KMS-11 (cell line): Measurements from ENCODE around the gene OR52B6.

Experiments
- H2AFZ ChIP-seq: fragments of 200-600 bp; sonication (generic); 2 replicates; pipeline ENCODE4 v1.6.1; 2016; ENCODE audit warnings: antibody characterized with exemption, mixed run types, low read depth
- H3K27ac ChIP-seq: fragments of 200-600 bp; sonication (generic); 2 replicates; pipeline ENCODE4 v1.6.1; 2016; ENCODE audit warnings: mild to moderate bottlenecking, mixed run types
- H3K27me3 ChIP-seq: fragments of 200-600 bp; sonication (generic); 2 replicates; pipeline ENCODE4 v1.6.1; 2017; ENCODE audit warnings: mild to moderate bottlenecking, low read depth, mixed run types, moderate library complexity; ENCODE audit not compliant: insufficient read depth
- H3K36me3 ChIP-seq: fragments of 200-600 bp; sonication (generic); 2 replicates; pipeline ENCODE4 v1.6.1; 2017; ENCODE audit warnings: mild to moderate bottlenecking, mixed run types; ENCODE audit not compliant: insufficient read depth
- H3K4me1 ChIP-seq: fragments of 200-600 bp; sonication (generic); 2 replicates; pipeline ENCODE4 v1.6.1; 2016; ENCODE audit warnings: mild to moderate bottlenecking, low read depth, mixed run types; ENCODE audit not compliant: poor library complexity, severe bottlenecking
- H3K4me2 ChIP-seq: fragments of 200-600 bp; sonication (generic); 2 replicates; pipeline ENCODE4 v1.7.0; 2016; ENCODE audit warnings: mild to moderate bottlenecking, mixed run types
- H3K4me3 ChIP-seq: fragments of 200-600 bp; sonication (generic); IDR thresholded peaks from 2 replicates; pipeline ENCODE4 v1.6.1; 2017; ENCODE audit warnings: low read depth, low read length, mixed read lengths; ENCODE audit not compliant: insufficient read depth
- H3K79me2 ChIP-seq: fragments of 200-600 bp; sonication (generic); 2 replicates; pipeline ENCODE4 v1.6.1; 2016; ENCODE audit warnings: low read depth, mixed run types; ENCODE audit not compliant: insufficient read depth
- H3K9ac ChIP-seq: fragments of 200-600 bp; sonication (generic); 2 replicates; pipeline ENCODE4 v1.6.1; 2016; ENCODE audit warnings: mild to moderate bottlenecking, mixed run types
- H4K20me1 ChIP-seq: fragments of 200-600 bp; sonication (generic); 2 replicates; pipeline ENCODE4 v1.6.1; 2016; ENCODE audit warnings: mild to moderate bottlenecking, mixed run types; ENCODE audit not compliant: insufficient read depth
- TF ChIP-seq, protein P1 (sequence below): fragments of 200-600 bp; sonication (generic); conservative IDR thresholded peaks from 2 replicates; pipeline ENCODE4 v1.6.1; 2017; ENCODE audit warnings: low read depth, mild to moderate bottlenecking, antibody characterized with exemption, low read length, moderate library complexity, mixed read lengths

Gene OR52B6

DNA sequence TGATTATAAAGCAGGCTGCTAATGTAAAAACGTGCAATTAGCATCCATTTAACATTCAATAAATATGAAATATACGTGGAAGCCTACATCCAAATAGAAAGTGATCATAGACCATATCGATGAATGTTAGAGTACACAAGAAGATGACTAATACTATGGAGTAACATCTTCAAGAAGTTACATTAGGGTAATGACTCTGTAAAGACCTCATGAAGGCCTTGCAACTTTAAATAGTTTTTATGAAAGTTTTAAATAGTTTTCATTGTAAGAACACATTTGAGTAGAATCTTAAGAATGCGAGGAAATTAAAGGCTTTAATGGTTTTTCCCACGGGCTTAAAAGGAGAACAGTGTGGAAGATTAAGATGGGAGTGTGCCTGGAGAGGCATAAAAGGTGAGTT lies 45.5 kb downstream of the OR52B6 start:
- H3K4me2 ChIP-seq = no peak overlapping the region
- no peaks in the 10 kb centered on the region for H4K20me1 ChIP-seq

DNA sequence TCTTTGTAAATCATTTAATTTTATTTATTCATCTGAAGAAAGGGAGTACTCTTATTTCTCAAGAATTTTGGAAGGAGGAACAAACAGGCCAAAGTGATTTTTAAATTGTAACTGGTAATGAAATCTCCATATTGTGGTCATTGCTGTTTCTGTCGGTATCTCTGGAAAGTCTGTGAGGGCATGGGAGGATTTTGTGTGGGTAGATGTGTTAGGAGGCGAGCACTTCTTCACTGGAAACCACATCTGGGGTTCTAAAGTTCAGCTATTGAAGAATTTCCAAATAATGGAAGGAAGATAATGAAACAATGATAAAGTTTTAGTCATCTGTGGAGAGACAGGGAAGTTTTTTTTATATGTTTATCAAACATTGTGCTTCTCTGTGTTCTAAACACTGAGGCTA lies 50.7 kb downstream of the OR52B6 start:
- H2AFZ ChIP-seq = no peak overlapping the region
- H3K4me3 ChIP-seq = no peak overlapping the region
- no peak overlapping the region for H3K9ac ChIP-seq
- no peaks in the 10 kb centered on the region for H3K79me2 ChIP-seq
- H3K4me2 ChIP-seq = no peak overlapping the region
- no peaks in the 10 kb centered on the region for H4K20me1 ChIP-seq
- TF ChIP-seq, protein P1, sequence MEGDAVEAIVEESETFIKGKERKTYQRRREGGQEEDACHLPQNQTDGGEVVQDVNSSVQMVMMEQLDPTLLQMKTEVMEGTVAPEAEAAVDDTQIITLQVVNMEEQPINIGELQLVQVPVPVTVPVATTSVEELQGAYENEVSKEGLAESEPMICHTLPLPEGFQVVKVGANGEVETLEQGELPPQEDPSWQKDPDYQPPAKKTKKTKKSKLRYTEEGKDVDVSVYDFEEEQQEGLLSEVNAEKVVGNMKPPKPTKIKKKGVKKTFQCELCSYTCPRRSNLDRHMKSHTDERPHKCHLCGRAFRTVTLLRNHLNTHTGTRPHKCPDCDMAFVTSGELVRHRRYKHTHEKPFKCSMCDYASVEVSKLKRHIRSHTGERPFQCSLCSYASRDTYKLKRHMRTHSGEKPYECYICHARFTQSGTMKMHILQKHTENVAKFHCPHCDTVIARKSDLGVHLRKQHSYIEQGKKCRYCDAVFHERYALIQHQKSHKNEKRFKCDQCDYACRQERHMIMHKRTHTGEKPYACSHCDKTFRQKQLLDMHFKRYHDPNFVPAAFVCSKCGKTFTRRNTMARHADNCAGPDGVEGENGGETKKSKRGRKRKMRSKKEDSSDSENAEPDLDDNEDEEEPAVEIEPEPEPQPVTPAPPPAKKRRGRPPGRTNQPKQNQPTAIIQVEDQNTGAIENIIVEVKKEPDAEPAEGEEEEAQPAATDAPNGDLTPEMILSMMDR = no peak
- H3K36me3 ChIP-seq = no peaks in the 10 kb centered on the region
- no peaks in the 10 kb centered on the region for H3K27me3 ChIP-seq
- H3K27ac ChIP-seq = no peak overlapping the region
- no peaks in the 10 kb centered on the region for H3K4me1 ChIP-seq

More for the DNA sequence above, 45.5 kb downstream of the OR52B6 start:
- no peaks in the 10 kb centered on the region for H3K27me3 ChIP-seq
- H2AFZ ChIP-seq = no peak overlapping the region
- no peak overlapping the region for H3K27ac ChIP-seq
- TF ChIP-seq, protein P1 = no peak
- H3K4me3 ChIP-seq = no peak overlapping the region
- H3K79me2 ChIP-seq = no peaks in the 10 kb centered on the region
- H3K36me3 ChIP-seq = no peaks in the 10 kb centered on the region
- H3K9ac ChIP-seq = no peak overlapping the region
- H3K4me1 ChIP-seq = peaks cover 15% of the 10 kb centered on the region
